SK-N-MC (cell line): ENCODE data around the gene TSR3.

Source experiments
- DNase-seq: peaks from one replicate; pipeline ENCODE4 v3.0.0-alpha.2; 2011; ENCODE audit warnings: low read depth, low spot score
- H3K27ac ChIP-seq: fragments of 200-600 bp; sonication (generic); 2 replicates; pipeline ENCODE4 v1.5.1; 2016; ENCODE audit warnings: mixed run types
- H3K36me3 ChIP-seq: fragments of 200-600 bp; sonication (generic); 2 replicates; pipeline ENCODE4 v1.6.1; 2017; ENCODE audit warnings: antibody characterized with exemption, low read length, mixed read lengths; ENCODE audit not compliant: insufficient read depth
- H3K4me3 ChIP-seq: fragments of 200-600 bp; sonication (generic); 2 replicates; pipeline ENCODE4 v1.5.1; 2016
- H3K9ac ChIP-seq: fragments of 200-600 bp; sonication (generic); 2 replicates; pipeline ENCODE4 v1.8.0; 2017; ENCODE audit warnings: mixed run types, mixed read lengths; ENCODE audit not compliant: insufficient read length
- H3K9me3 ChIP-seq: fragments of 200-600 bp; sonication (generic); 2 replicates; pipeline ENCODE4 v1.6.1; 2017; ENCODE audit warnings: low read depth, mild to moderate bottlenecking, antibody characterized with exemption, low read length, moderate library complexity, mixed read lengths
- EZH2 ChIP-seq: fragments of 200-600 bp; sonication (generic); IDR thresholded peaks from one replicate; pipeline ENCODE4 v1.6.1; 2017; ENCODE audit warnings: antibody characterized with exemption
- FOXP2 ChIP-seq: optimal IDR thresholded peaks from 2 replicates; pipeline ENCODE3; 2011; ENCODE audit warnings: mild to moderate bottlenecking, moderate library complexity; ENCODE audit not compliant: insufficient read depth; ENCODE audit errors: extremely low read length, control extremely low read depth
- POLR2AphosphoS5 ChIP-seq: IDR thresholded peaks from 2 replicates; pipeline ENCODE4 v1.6.1; 2012; ENCODE audit warnings: mild to moderate bottlenecking, low read depth, low read length, borderline replicate concordance

The TSR3 gene

GRCh38 chr16:1312467-1312816 is 39.2 kb downstream of the TSR3 start:
- H3K27ac ChIP-seq, result no peak overlapping the region
- TF ChIP-seq POLR2AphosphoS5 (no peak), FOXP2 (no peak), EZH2 (no peak)
- peaks cover 58% of the 10 kb centered on the region for H3K36me3 ChIP-seq
- H3K9ac ChIP-seq, result no peak overlapping the region
- H3K9me3 ChIP-seq, result no peaks in the 10 kb centered on the region
- no peak for DNase-seq
- H3K4me3 ChIP-seq, result no peak overlapping the region

GRCh38 chr16:1311738-1312466 is 39.8 kb downstream of the TSR3 start:
- TF ChIP-seq POLR2AphosphoS5, result no peak
- no peak for TF ChIP-seq EZH2
- TF ChIP-seq FOXP2, result no peak
- Histone ChIP-seq H3K9me3 (no peaks in the 10 kb centered on the region), H3K4me3 (peak overlapping the region; percentile 100), H3K36me3 (peaks cover 53% of the 10 kb centered on the region), H3K27ac (no peak overlapping the region), H3K9ac (peak overlapping the region; percentile 99)
- DNase-seq, result no peak

- H3K4me3 ChIP-seq, result peak overlapping the region; percentile 100
- DNase-seq, result no peak
- TF ChIP-seq FOXP2 (no peak), EZH2 (no peak), POLR2AphosphoS5 (no peak)
- H3K27ac ChIP-seq, result no peak overlapping the region
- peak overlapping the region; percentile 99 for H3K9ac ChIP-seq
- H3K9me3 ChIP-seq, result no peaks in the 10 kb centered on the region
- H3K36me3 ChIP-seq, result peaks cover 46% of the 10 kb centered on the region
These were observed 40.4 kb downstream of the TSR3 start for GRCh38 chr16:1311212-1311737.

GRCh38 chr16:1310832-1311200 is 40.9 kb downstream of the TSR3 start:
- Histone ChIP-seq H3K4me3 (peak overlapping the region; percentile 100), H3K36me3 (peaks cover 42% of the 10 kb centered on the region), H3K9me3 (no peaks in the 10 kb centered on the region), H3K27ac (no peak overlapping the region), H3K9ac (peak overlapping the region; percentile 99)
- DNase-seq, result no peak
- TF ChIP-seq POLR2AphosphoS5 (no peak), FOXP2 (no peak), EZH2 (no peak)

- Histone ChIP-seq H3K27ac (peak overlapping the region; percentile 82), H3K4me3 (peak overlapping the region; percentile 100), H3K36me3 (peaks cover 35% of the 10 kb centered on the region), H3K9ac (peak overlapping the region; percentile 99), H3K9me3 (no peaks in the 10 kb centered on the region)
- DNase-seq, result no peak
- TF ChIP-seq EZH2 (no peak), POLR2AphosphoS5 (no peak), FOXP2 (no peak)
These were observed 41.5 kb downstream of the TSR3 start for GRCh38 chr16:1309888-1310831.

- H3K9ac ChIP-seq, result peak within 1 kb of the TSS; percentile 100
- DNase-seq, result peak; percentile 97
- H3K9me3 ChIP-seq, result no peaks in the 10 kb centered on the region
- peak within 1 kb of the TSS; percentile 100 for H3K4me3 ChIP-seq
- H3K27ac ChIP-seq, result peak within 1 kb of the TSS; percentile 99
- peaks cover 26% of the 10 kb centered on the region for H3K36me3 ChIP-seq
- TF ChIP-seq POLR2AphosphoS5 (peak; percentile 8; the same call in 1 of the 2 replicates), FOXP2 (no peak)
These were observed 42.4 kb downstream of the TSR3 start, which contains the start of gene UBE2I for GRCh38 chr16:1308977-1309885. Gene UBE2I (plus strand): TSS chr16:1309636. CDS start chr16:1314031, 4,395 bp downstream.

- peaks cover 17% of the 10 kb centered on the region; the same call in 1 of the 2 replicates for H3K36me3 ChIP-seq
- TF ChIP-seq EZH2 (no peak), POLR2AphosphoS5 (peak; percentile 18; the same call in 1 of the 2 replicates), FOXP2 (no peak)
- peak overlapping the region; percentile 91 for H3K4me3 ChIP-seq
- H3K27ac ChIP-seq, result peak overlapping the region; percentile 99
- H3K9ac ChIP-seq, result peak overlapping the region; percentile 100
- DNase-seq, result no peak
- no peaks in the 10 kb centered on the region for H3K9me3 ChIP-seq
These were observed 43.4 kb downstream of the TSR3 start for GRCh38 chr16:1308036-1308976.
